HEK293T (cell line): Measurements from ENCODE around the gene VDAC1.

ENCODE experiments used
- CTCF ChIA-PET: fragments of 350-600 bp; formaldehyde crosslinking; extraction: SDS; loops from one replicate; lab custom pipeline; 2021; ENCODE audit warnings: antibody characterized with exemption, inconsistent platforms; lab: Yijun Ruan, JAX
- POLR2A ChIA-PET: fragments of 350-600 bp; formaldehyde crosslinking; extraction: SDS; loops from one replicate; lab custom pipeline; 2020; ENCODE audit warnings: antibody characterized with exemption, inconsistent platforms; lab: Yijun Ruan, JAX
- DNase-seq: peaks from one replicate; pipeline ENCODE4 v3.0.0; 2012; ENCODE audit warnings: mixed read lengths; ENCODE audit errors: extremely low spot score
- ARNT ChIP-seq: fragments of 450-650 bp; IDR thresholded peaks from 2 replicates; pipeline ENCODE4 v1.6.1; 2017; ENCODE audit warnings: mild to moderate bottlenecking
- BHLHE40 ChIP-seq: fragments of 450-650 bp; IDR thresholded peaks from 2 replicates; pipeline ENCODE4 v1.6.1; 2016; ENCODE audit warnings: mild to moderate bottlenecking, moderate library complexity, borderline replicate concordance
- CTBP1 ChIP-seq: fragments of 450-650 bp; IDR thresholded peaks from 2 replicates; pipeline ENCODE4 v1.6.1; 2016; ENCODE audit warnings: borderline replicate concordance
- ELF4 ChIP-seq: fragments of 450-650 bp; IDR thresholded peaks from 2 replicates; pipeline ENCODE4 v1.6.1; 2017; ENCODE audit warnings: antibody characterized with exemption
- FOXA1 ChIP-seq: fragments of 450-650 bp; IDR thresholded peaks from 2 replicates; pipeline ENCODE4 v1.6.1; 2016; ENCODE audit warnings: mild to moderate bottlenecking
- FOXK2 ChIP-seq: fragments of 450-650 bp; IDR thresholded peaks from 2 replicates; pipeline ENCODE4 v1.6.1; 2016; ENCODE audit warnings: mild to moderate bottlenecking
- FOXM1 ChIP-seq: fragments of 450-650 bp; IDR thresholded peaks from 2 replicates; pipeline ENCODE4 v1.6.1; 2017; ENCODE audit warnings: mild to moderate bottlenecking, borderline replicate concordance
- HDGF ChIP-seq: fragments of 450-650 bp; IDR thresholded peaks from 2 replicates; pipeline ENCODE4 v1.6.1; 2017; ENCODE audit warnings: antibody characterized with exemption, borderline replicate concordance
- L3MBTL2 ChIP-seq: fragments of 450-650 bp; conservative IDR thresholded peaks from 2 replicates; pipeline ENCODE4 v1.6.1; 2016; ENCODE audit warnings: mild to moderate bottlenecking
- LEF1 ChIP-seq: fragments of 450-650 bp; IDR thresholded peaks from 2 replicates; pipeline ENCODE4 v1.6.1; 2017; ENCODE audit warnings: mild to moderate bottlenecking, borderline replicate concordance
- NFRKB ChIP-seq: fragments of 450-650 bp; IDR thresholded peaks from 2 replicates; pipeline ENCODE4 v1.6.1; 2016; ENCODE audit warnings: mild to moderate bottlenecking, moderate library complexity
- PKNOX1 ChIP-seq: fragments of 450-650 bp; IDR thresholded peaks from 2 replicates; pipeline ENCODE4 v1.6.1; 2016
- SP1 ChIP-seq: fragments of 450-650 bp; IDR thresholded peaks from 2 replicates; pipeline ENCODE4 v1.6.1; 2017
- SUZ12 ChIP-seq: fragments of 450-650 bp; IDR thresholded peaks from 2 replicates; pipeline ENCODE4 v1.6.1; 2016; ENCODE audit warnings: mild to moderate bottlenecking
- TARDBP ChIP-seq: fragments of 450-650 bp; IDR thresholded peaks from 2 replicates; pipeline ENCODE4 v1.6.1; 2016
- ZNF384 ChIP-seq: fragments of 450-650 bp; IDR thresholded peaks from 2 replicates; pipeline ENCODE4 v1.6.1; 2016

VDAC1 gene

GRCh38 chr5:134026521-134027287 is 21.9 kb upstream of the VDAC1 start:
- TF ChIP-seq PKNOX1 (no peak), HDGF (no peak), TARDBP (no peak), NFRKB (no peak), BHLHE40 (no peak), FOXA1 (no peak), CTBP1 (no peak), ZNF384 (no peak), ELF4 (no peak), SUZ12 (no peak), SP1 (no peak), L3MBTL2 (no peak), FOXK2 (no peak), FOXM1 (no peak), LEF1 (no peak), ARNT (no peak)
- ChIA-PET POLR2A (interaction anchor here (0.7 kb wide), 1 partner anchor 21 kb away, joined by 6 read pairs; the partner anchor contains the start of gene VDAC1), CTCF (interaction anchor here (0.6 to 1.2 kb wide), 13 partner anchors 8 to 610 kb away, joined by 3 to 13 read pairs (median 4); partner anchors contain the start of gene VDAC1)
- DNase-seq = peak; percentile 81

GRCh38 chr5:134025786-134026185 is 21.0 kb upstream of the VDAC1 start:
- TF ChIP-seq SUZ12 = no peak
- TF ChIP-seq PKNOX1 = no peak
- TF ChIP-seq L3MBTL2 = no peak
- no peak for TF ChIP-seq FOXK2
- TF ChIP-seq SP1 = no peak
- no peak for TF ChIP-seq FOXM1
- ChIA-PET POLR2A (interaction anchor here (0.7 kb wide), 1 partner anchor 20 kb away, joined by 6 read pairs; the partner anchor contains the start of gene VDAC1), CTCF (interaction anchor here (0.6 to 1.2 kb wide), 4 partner anchors 9 to 29 kb away, joined by 3 to 9 read pairs (median 6); no protein-coding TSS in a partner anchor)
- no peak for DNase-seq

- CTCF ChIA-PET = interaction anchor here (0.7 to 0.9 kb wide), 3 partner anchors 15 to 983 kb away, joined by 3 to 5 read pairs (median 4); no protein-coding TSS in a partner anchor
- POLR2A ChIA-PET = no interaction called here
- DNase-seq = no peak
- TF ChIP-seq PKNOX1 = no peak
- TF ChIP-seq L3MBTL2 = no peak
- no peak for TF ChIP-seq NFRKB
- no peak for TF ChIP-seq FOXK2
- TF ChIP-seq ARNT = no peak
- TF ChIP-seq TARDBP = no peak
- TF ChIP-seq CTBP1 = no peak
- no peak for TF ChIP-seq SUZ12
- no peak for TF ChIP-seq LEF1
These were observed 20.0 kb upstream of the VDAC1 start for GRCh38 chr5:134024811-134025210.

GRCh38 chr5:134022333-134022732 is 17.6 kb upstream of the VDAC1 start:
- POLR2A ChIA-PET = interaction anchor here (0.9 kb wide), 1 partner anchor 17 kb away, joined by 3 read pairs; no protein-coding TSS in a partner anchor
- TF ChIP-seq HDGF (no peak), NFRKB (no peak), ELF4 (no peak), BHLHE40 (no peak), ZNF384 (no peak), SUZ12 (no peak)
- DNase-seq = no peak
- CTCF ChIA-PET = no interaction called here

GRCh38 chr5:134020188-134020587 is 15.4 kb upstream of the VDAC1 start:
- ChIA-PET POLR2A (no interaction called here), CTCF (interaction anchor here (1.0 kb wide), 1 partner anchor 19 kb away, joined by 3 read pairs; no protein-coding TSS in a partner anchor)
- no peak for DNase-seq
- TF ChIP-seq L3MBTL2 (no peak), TARDBP (no peak), CTBP1 (no peak), NFRKB (no peak), SP1 (no peak), SUZ12 (no peak), ZNF384 (no peak), ARNT (no peak), FOXK2 (no peak), HDGF (no peak), PKNOX1 (no peak), ELF4 (no peak), FOXM1 (no peak), BHLHE40 (no peak), FOXA1 (no peak), LEF1 (no peak)
